HepG2 (cell line): ENCODE measurements around the gene CAPN10. TPM values are rescaled to one million over a fixed set of nuclear protein-coding genes. Genes with fewer than 3 reads are reported as not detected.

Experiments
- AGO2 ChIP-seq: fragments of 200-400 bp; formaldehyde crosslinking; optimal IDR thresholded peaks from 2 replicates; pipeline ENCODE3; 2017; ENCODE audit warnings: mild to moderate bottlenecking, low read depth, low read length, moderate library complexity
- BRD4 ChIP-seq: sonication (generic); formaldehyde crosslinking; IDR thresholded peaks from 2 replicates; pipeline ENCODE4 v1.4.0; 2020; ENCODE audit warnings: missing genetic modification reagents
- CAMTA2 ChIP-seq: sonication (generic); formaldehyde crosslinking; IDR thresholded peaks from 2 replicates; pipeline ENCODE4 v1.4.0; 2020; ENCODE audit warnings: mild to moderate bottlenecking, missing genetic modification reagents, borderline replicate concordance
- CREM ChIP-seq, 2 experiments: sonication (generic) in 1 of 2; formaldehyde crosslinking in 1 of 2; IDR thresholded peaks; 2 replicates each; pipeline versions ENCODE4 v1.4.0 to v1.6.1; 2016 to 2020; ENCODE audit warnings: antibody characterized with exemption in 1 of 2, mild to moderate bottlenecking in 1 of 2, missing genetic modification reagents in 1 of 2
- DMAP1 ChIP-seq: IDR thresholded peaks from 2 replicates; pipeline ENCODE4 v1.6.1; 2016
- EZH2 ChIP-seq: conservative IDR thresholded peaks from 2 replicates; pipeline ENCODE4 v1.6.1; 2012; ENCODE audit warnings: mild to moderate bottlenecking, low read depth, low read length, moderate library complexity
- HHEX ChIP-seq: IDR thresholded peaks from 2 replicates; pipeline ENCODE4 v1.6.1; 2016; ENCODE audit warnings: control low read depth
- HMGXB3 ChIP-seq: sonication (generic); formaldehyde crosslinking; IDR thresholded peaks from 2 replicates; pipeline ENCODE4 v1.4.0; 2020; ENCODE audit warnings: missing genetic modification reagents, borderline replicate concordance
- HNRNPL ChIP-seq: fragments of 200-400 bp; formaldehyde crosslinking; IDR thresholded peaks from 2 replicates; pipeline ENCODE4 v1.6.1; 2017; ENCODE audit warnings: mild to moderate bottlenecking, low read depth, low read length
- HOXA3 ChIP-seq: sonication (generic); formaldehyde crosslinking; IDR thresholded peaks from 2 replicates; pipeline ENCODE4 v1.5.0; 2020; ENCODE audit warnings: missing genetic modification reagents
- KDM5B ChIP-seq: sonication (generic); formaldehyde crosslinking; IDR thresholded peaks from 2 replicates; pipeline ENCODE4 v1.4.0; 2020; ENCODE audit warnings: missing genetic modification reagents, mild to moderate bottlenecking, borderline replicate concordance
- KLF6 ChIP-seq: IDR thresholded peaks from 2 replicates; pipeline ENCODE4 v1.8.0; 2016; ENCODE audit warnings: missing biosample characterization, missing genetic modification reagents
- NBN ChIP-seq: fragments of 450-650 bp; conservative IDR thresholded peaks from 2 replicates; pipeline ENCODE4 v1.6.1; 2017
- NFE2L1 ChIP-seq: sonication (generic); formaldehyde crosslinking; IDR thresholded peaks from 2 replicates; pipeline ENCODE4 v1.4.0; 2020; ENCODE audit warnings: missing genetic modification reagents, mild to moderate bottlenecking, borderline replicate concordance
- NFIB ChIP-seq: sonication (generic); formaldehyde crosslinking; IDR thresholded peaks from 2 replicates; pipeline ENCODE4 v1.9.0; 2021; ENCODE audit warnings: missing genetic modification reagents, mild to moderate bottlenecking, borderline replicate concordance
- TP53 ChIP-seq: sonication (generic); formaldehyde crosslinking; conservative IDR thresholded peaks from 2 replicates; pipeline ENCODE4 v1.4.0; 2020; ENCODE audit warnings: missing genetic modification reagents
- ZFP62 ChIP-seq: sonication (generic); formaldehyde crosslinking; IDR thresholded peaks from 2 replicates; pipeline ENCODE4 v1.4.0; 2020; ENCODE audit warnings: missing genetic modification reagents
- ZFY ChIP-seq: sonication (generic); formaldehyde crosslinking; IDR thresholded peaks from 2 replicates; pipeline ENCODE4 v1.4.0; 2020; ENCODE audit warnings: missing genetic modification reagents
- ZNF34 ChIP-seq: sonication (generic); formaldehyde crosslinking; IDR thresholded peaks from 2 replicates; pipeline ENCODE4 v1.4.0; 2020; ENCODE audit warnings: mild to moderate bottlenecking, missing genetic modification reagents, borderline replicate concordance
- ZNF354B ChIP-seq: sonication (generic); formaldehyde crosslinking; IDR thresholded peaks from 2 replicates; pipeline ENCODE4 v1.8.0; 2022; ENCODE audit warnings: mild to moderate bottlenecking, missing genetic modification reagents
- ZNF768 ChIP-seq: sonication (generic); formaldehyde crosslinking; IDR thresholded peaks from 2 replicates; pipeline ENCODE4 v1.4.0; 2020; ENCODE audit warnings: missing genetic modification reagents
- ZNF850 ChIP-seq: sonication (generic); formaldehyde crosslinking; conservative IDR thresholded peaks from 2 replicates; pipeline ENCODE4 v1.9.0; 2021; ENCODE audit warnings: mild to moderate bottlenecking, missing genetic modification reagents
- ZNF883 ChIP-seq: sonication (generic); formaldehyde crosslinking; IDR thresholded peaks from 2 replicates; pipeline ENCODE4 v1.5.1; 2020; ENCODE audit warnings: mild to moderate bottlenecking, missing genetic modification reagents; ENCODE audit errors: not compliant biosample characterization
- polyA plus RNA-seq, 8 experiments: library from polyadenylated mRNA; depleted of rRNA in 3 of 8; stranded (reverse) in 7 of 8; unstranded in 1 of 8; fragments of >200 nt; fragmentation: Illumina TruSeq in 4 of 8; extraction: Trizol in 4 of 8; gene quantifications; 2 replicates each; pipeline versions ENCODE4 v1.2.1 to v1.2.3, GENCODE V29; 2011 to 2016; ENCODE audit warnings: low read depth in 4 of 8, missing spikeins in 1 of 8, mixed read lengths in 1 of 8; ENCODE audit not compliant: insufficient read depth in 1 of 8
- total RNA-seq, 5 experiments: library from RNA; depleted of rRNA; stranded (reverse); fragments of >200 nt; fragmentation: Illumina TruSeq; extraction: Trizol; gene quantifications; 2 replicates each; pipeline ENCODE4 v1.2.3, GENCODE V29; 2016; ENCODE audit warnings: low read depth in 1 of 5
- TF ChIP-seq, protein P1 (sequence below): IDR thresholded peaks from 2 replicates; pipeline ENCODE4 v1.6.1; 2012; ENCODE audit warnings: low read depth, low read length, improper control_type of control experiment
- TF ChIP-seq, protein P2 (sequence below): sonication (generic); formaldehyde crosslinking; IDR thresholded peaks from 2 replicates; pipeline ENCODE4 v1.5.1; 2020; ENCODE audit warnings: missing genetic modification reagents, mild to moderate bottlenecking, borderline replicate concordance

Gene CAPN10
- total and polyA plus RNA-seq, 2 of the 13 experiments (the other 11 are each of a cell fraction or from before 2014, with no cell fraction given), result 27.6 to 32.4 TPM

DNA sequence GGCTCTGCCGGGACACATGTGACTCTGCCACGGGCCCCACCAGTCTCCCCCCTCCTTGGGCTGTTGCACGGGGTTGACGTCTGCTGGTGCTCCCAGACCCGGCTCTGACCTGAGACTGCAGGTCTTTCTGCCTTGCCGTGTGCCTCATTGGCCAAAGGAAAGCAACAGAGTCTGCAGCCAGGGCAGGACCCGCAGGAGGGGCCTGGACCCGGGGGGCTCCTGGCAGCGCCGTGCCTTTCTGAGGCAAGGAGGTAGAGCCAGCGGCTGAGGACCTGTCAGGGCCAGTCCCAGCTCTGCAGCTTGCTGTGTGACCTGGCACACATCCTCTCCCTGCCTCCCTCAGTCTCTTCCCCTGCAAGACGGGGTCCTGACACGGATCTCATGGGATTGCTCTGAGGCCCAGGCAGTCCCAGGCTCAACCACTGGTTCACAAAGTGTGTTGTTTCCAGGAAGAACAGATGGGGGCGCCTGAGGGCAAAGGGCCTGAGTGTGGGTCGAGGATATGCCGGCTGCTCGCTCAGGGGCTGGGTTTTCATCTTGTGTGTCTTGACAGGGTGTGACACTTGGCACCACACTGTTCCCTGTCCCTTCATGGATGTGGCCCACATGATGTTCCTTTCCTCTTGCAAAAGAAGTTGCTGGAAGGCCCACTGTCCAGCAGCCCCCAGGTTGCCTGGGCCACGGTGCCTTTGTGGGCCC, 9.0 kb downstream of the CAPN10 start (continued):
- TF ChIP-seq KLF6 (no peak), NFE2L1 (CRISPR knock-in tag) (no peak), HOXA3 (CRISPR knock-in tag) (peak; percentile 11; the same call in 1 of the 2 replicates), NFIB (CRISPR knock-in tag) (no peak), CREM (IDR thresholded peaks at IDR 0.05) (no peak), CREM (CRISPR knock-in tag; IDR thresholded peaks at IDR 0.05) (no peak), ZFP62 (CRISPR knock-in tag) (no peak), AGO2 (no peak), DMAP1 (no peak), BRD4 (CRISPR knock-in tag) (no peak), HNRNPL (0 out of 2 replicates have a peak, but pooled peaks have one; percentile 29), ZFY (CRISPR knock-in tag) (peak; percentile 45; the same call in 1 of the 2 replicates), NBN (no peak), ZNF883 (CRISPR knock-in tag) (peak; percentile 24), ZNF34 (no peak), HHEX (no peak), CAMTA2 (CRISPR knock-in tag) (0 out of 2 replicates have a peak, but pooled peaks have one; percentile 73), TP53 (no peak), ZNF354B (CRISPR knock-in tag) (no peak), EZH2 (no peak), HMGXB3 (CRISPR knock-in tag) (no peak), ZNF768 (CRISPR knock-in tag) (no peak), KDM5B (peak; percentile 70), ZNF850 (CRISPR knock-in tag) (no peak)
- TF ChIP-seq, protein P1, sequence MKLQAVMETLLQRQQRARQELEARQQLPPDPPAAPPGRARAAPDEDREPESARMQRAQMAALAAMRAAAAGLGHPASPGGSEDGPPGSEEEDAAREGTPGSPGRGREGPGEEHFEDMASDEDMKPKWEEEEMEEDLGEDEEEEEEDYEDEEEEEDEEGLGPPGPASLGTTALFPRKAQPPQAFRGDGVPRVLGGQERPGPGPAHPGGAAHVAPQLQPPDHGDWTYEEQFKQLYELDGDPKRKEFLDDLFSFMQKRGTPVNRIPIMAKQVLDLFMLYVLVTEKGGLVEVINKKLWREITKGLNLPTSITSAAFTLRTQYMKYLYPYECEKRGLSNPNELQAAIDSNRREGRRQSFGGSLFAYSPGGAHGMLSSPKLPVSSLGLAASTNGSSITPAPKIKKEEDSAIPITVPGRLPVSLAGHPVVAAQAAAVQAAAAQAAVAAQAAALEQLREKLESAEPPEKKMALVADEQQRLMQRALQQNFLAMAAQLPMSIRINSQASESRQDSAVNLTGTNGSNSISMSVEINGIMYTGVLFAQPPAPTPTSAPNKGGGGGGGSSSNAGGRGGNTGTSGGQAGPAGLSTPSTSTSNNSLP, result no peak
- TF ChIP-seq, protein P2, sequence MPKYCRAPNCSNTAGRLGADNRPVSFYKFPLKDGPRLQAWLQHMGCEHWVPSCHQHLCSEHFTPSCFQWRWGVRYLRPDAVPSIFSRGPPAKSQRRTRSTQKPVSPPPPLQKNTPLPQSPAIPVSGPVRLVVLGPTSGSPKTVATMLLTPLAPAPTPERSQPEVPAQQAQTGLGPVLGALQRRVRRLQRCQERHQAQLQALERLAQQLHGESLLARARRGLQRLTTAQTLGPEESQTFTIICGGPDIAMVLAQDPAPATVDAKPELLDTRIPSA (CRISPR knock-in tag), result no peak
